ENCODE data around the gene BUB1B.

GRCh38 chr15:40257656-40258450, 97.0 kb downstream of the BUB1B start:
- TF ChIP-seq EZH2 (IDR thresholded peaks at IDR 0.05; ENCODE audit: borderline replicate concordance, low read length) (no peak), CTCF (conservative IDR thresholded peaks at IDR 0.05 in 1 of 2, IDR thresholded peaks at IDR 0.05 in 1 of 2; ENCODE audit: extremely low read depth in 1 of 2, insufficient read depth in 1 of 2, low read depth in 1 of 2, low read length in 2 of 2) (no peak)

Measured in mammary epithelial cell (primary cell).